SK-MEL-5 (cell line): ENCODE results near the gene PAPSS1. TPM values are rescaled to one million over a fixed set of nuclear protein-coding genes. Genes with fewer than 3 reads are reported as not detected.
"Not testable (repeated sequence)": the region's sequence is repeated elsewhere in the genome, so short reads cannot be mapped to it uniquely, and the experiment has no call there.

Experiments
- DNase-seq: peaks from one replicate; pipeline ENCODE4 v3.0.0-alpha.2; 2016; ENCODE audit warnings: low read depth, low spot score
- in situ Hi-C: cut with HindIII; loops from 2 replicates; pipeline ENCODE4 v1.10.0; 2016; ENCODE audit warnings: low sequenced_read_pairs, high pct_unique_total_duplicates, low pct_unique_long_range_greater_than_20kb
- total RNA-seq: library from RNA; depleted of rRNA; stranded (reverse); fragments of >200 nt; shearing (Covaris generic); gene quantifications from 2 replicates; pipeline ENCODE4 v1.2.3, GENCODE V29; 2014

Gene PAPSS1
- total RNA-seq, 1 experiment from 2014 or later = 30.2 TPM

DNA sequence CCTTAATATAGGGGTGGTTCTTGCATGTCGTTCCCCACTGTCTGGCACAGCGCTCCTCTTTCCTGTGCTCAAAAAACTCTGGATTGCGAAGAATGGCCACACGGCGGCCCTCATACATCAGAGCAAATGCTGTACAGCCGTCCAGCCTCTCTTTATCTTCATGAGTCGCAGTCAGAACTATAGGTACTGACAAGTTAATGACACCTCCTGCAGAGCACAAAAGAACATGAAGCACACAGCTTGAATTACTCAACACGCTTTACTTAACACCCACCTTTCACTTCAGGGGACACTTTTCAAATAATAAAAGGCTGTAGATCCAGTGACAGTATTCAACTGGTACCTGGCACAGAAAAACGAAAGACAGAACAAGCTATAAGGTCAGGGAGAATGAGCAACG is 65.3 kb downstream of the PAPSS1 start:
- no peak for DNase-seq
- in situ Hi-C loops = no loop called here

DNA sequence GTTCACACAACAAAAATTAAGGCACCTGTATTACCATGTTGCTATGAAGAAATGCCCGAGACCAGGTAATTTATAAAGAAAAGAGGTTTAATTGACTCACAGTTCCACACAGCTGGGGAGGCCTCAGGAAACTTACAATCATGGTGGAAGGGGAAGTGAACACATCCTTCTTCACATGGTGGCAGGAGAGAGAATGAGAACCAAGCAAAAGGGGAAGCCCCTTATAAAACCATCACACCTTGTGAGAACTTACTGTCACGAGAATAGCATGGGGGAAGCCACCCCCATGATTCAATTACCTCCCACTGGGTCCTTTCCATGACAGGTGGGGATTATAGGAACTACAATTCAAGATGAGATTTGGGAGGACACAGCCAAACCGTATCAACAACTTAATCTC is 68.6 kb downstream of the PAPSS1 start:
- DNase-seq, in situ Hi-C loops: not testable (repeated sequence)

DNA sequence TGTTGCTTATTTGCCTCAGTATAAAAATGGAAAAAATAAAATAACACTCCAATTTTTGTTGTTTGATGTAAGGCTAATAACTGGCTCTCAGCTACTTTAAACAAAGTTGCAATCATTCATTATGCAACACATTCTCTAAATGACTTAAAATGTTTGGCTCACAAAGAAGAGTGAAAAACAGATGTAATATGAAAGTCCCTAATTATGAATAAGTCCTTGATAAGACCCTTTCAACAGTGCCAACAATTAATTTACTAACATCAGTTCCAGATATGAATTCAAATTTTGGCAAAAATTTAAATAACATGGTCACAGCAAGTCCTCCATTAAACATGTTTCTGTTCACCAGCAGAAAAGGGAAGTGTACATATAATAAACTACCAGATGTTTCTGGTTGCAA is 69.8 kb downstream of the PAPSS1 start:
- in situ Hi-C loops = no loop called here
- no peak for DNase-seq

DNA sequence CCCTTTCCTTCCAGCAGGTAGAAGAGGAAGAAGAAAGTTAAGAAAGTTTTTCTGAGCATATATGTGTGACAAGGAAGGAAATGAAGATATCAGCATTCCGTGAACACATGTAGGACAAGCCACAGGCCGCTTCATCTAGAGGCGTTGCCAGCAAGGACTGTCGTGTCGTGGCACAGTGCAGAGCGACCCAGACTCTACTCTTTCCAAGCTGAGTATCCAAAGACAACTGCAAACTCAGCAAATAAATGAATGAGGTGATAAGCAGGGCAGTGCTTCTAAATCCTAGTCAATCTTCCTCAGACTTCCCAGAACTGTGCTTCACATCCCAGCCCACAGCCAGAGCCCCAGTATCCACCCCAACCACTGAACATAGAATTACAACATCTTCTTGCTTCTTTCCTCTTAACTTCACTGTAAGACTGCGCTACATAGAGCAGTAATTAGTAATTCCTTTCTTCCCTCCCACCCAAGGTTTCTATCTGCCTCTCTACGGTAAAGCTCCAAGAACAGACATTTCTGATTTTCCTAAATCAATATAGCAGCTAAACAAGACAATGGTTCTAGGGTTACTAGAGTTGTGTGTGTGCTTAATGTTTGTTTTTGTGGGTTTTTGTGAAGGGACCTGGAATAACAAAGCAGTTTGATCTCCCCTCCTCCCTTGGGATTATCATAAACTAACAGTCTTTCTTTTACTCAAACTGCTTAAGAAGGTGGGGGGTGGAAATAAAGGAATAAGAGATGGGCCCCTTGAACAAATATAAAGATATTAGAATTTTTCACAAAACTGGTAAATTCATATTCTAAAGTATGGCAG is 71.6 kb downstream of the PAPSS1 start:
- in situ Hi-C loops = no loop called here
- no peak for DNase-seq

DNA sequence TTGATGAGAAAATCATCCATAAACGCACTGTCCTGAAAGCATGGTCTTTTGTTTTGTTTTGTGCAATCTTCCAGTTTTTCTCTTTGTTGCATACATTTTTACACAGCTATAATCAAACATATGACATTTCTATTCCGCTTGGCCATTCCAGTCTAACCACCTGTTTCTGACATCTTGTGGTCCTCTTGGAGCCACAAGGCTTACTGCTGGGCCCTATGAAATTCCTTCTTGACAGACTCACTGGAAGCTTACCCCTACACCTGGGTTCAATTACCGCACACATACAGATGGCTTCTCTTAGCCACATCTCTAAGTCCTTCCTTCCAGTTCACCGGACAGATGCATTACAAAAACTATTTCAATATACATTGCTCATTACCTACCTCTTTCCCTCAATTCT is 72.4 kb downstream of the PAPSS1 start:
- DNase-seq = no peak
- in situ Hi-C loops = no loop called here

DNA sequence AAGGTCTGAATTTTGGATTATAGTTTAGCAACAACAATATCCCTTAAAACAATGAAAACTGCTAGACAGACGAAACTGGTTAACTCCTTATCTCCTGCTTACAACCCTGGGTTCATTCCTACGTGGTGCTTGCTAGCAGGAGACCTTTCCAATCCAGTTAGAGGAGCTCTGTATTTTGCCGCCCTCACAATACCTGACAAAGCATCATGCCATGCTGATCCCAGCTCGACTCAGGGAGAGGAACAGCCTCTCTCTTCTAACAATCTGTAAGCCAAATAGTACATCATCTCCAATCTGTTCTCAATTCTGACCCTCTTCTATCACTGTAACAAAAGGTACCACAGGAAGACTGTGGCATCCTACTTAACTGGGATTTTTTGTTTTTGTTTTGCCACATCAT is 74.4 kb downstream of the PAPSS1 start:
- in situ Hi-C loops = no loop called here
- DNase-seq = no peak

DNA sequence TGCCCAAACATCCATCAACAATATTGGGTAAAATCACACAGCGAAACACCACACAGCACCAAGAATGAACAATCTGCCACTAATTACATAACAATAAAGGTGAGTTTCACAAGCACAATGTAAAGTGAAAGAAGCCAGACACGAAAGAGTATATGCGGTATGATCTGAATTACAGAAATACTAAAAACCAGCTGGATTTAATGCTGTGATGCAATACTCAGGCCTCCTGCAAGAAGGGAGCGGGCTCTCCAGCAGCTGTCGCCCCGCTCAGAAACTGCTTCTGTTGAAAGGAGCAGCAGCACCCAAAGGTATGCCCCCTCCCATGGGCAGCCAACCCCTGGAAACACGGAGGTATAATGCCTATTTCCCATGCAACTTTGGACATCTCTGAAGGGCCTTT is 77.0 kb downstream of the PAPSS1 start:
- no peak for DNase-seq
- in situ Hi-C loops = no loop called here

DNA sequence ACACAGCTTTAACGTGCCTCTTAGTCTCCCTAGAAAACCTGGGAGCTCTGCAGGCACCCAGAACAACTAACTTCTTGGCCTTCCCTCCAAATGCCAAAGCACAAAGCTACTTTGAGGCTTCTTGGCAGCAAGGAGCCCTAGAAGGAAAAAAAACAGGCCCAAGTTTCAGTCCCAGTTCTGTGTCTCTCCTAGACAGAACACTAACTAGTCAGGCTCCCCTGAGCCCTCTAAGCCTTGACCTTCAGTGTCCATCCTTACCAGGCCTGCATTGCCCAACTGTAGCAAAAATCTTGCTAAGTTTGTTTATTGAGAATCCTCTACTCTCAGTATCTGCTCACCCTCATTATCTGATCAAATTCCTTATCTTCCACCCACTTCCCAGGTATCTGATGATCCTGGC is 79.2 kb downstream of the PAPSS1 start:
- DNase-seq = no peak
- in situ Hi-C loops = no loop called here

DNA sequence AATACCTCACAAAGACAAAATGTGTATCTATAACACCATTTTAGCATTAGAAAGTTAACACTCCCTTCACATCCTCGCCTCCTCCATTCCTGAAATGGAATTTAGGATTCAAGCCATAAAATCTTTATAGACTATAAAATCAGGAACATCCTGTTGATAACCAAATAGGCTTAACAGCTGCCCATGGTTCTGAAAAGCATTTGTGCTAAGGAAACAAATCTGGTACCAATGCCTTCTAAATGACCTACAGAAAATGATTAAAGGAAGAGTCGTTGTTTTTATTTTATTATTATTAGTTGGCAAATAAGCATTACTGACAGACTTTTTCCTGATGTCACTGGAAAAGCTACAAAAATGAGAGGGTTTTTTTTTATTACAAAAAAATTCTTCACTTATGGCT is 79.8 kb downstream of the PAPSS1 start:
- in situ Hi-C loops = no loop called here
- DNase-seq = no peak

DNA sequence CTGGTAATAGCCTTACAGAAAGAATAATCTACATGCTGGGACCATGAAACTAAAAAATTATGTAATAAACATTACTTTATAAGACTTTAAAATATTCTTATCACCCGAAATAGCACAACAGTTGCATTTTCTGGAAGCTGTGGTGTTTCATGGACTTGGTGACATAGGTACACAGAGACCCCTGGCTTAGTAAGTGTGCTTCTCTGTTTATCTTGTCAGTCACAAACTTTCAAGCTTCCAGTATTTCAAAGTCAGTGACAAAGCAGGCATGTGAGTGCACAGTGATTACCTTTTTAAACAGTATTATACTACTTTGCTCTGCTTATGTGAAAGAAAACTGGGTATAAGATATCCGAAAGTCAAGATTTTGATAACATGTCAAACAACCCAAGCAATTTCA is 84.3 kb downstream of the PAPSS1 start:
- in situ Hi-C loops = no loop called here
- DNase-seq = no peak

DNA sequence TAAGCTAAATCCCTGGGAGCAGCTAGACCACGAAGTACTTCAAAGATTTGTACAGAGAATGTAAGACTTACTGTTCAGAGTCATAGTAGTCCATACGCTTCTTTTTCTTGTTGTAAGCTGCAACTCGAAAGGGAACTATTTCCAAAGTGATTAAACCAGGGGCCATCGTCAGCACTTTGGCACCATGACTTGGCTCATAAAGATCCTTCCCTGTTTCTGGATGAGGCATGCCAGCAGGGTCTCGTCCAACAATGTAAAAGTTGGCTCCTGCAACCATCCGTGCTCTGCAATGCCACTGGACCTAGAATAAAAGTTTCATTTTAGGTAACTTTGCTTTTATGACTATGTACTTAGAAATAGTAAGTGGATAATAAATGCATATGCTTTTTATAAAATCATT is 88.5 kb downstream of the PAPSS1 start:
- in situ Hi-C loops = no loop called here
- DNase-seq = no peak

DNA sequence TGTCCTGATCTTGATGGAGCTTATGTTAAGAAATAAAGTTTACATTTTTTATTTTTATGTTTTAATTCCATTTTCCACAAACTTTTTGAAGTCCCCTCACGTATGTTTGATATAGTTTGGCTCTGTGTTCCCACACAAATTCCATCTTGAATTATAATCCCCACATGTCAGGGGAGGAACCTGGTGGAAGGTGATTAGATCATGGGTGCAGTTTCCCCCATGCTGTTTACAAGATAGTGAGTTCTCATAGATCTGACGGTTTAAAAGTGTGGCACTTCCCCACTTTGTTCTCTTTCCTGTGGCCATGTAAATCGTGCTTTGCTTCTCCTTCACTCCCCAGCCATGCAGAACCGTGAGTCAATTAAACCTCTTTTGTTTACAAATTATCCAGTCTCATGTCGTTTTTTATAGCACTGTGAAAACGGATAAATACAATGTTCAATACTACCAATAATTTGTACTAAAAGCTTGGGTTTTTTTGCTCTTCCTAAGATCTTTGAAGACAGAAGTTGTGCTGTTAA is 89.8 kb downstream of the PAPSS1 start:
- in situ Hi-C loops = no loop called here
- no peak for DNase-seq

DNA sequence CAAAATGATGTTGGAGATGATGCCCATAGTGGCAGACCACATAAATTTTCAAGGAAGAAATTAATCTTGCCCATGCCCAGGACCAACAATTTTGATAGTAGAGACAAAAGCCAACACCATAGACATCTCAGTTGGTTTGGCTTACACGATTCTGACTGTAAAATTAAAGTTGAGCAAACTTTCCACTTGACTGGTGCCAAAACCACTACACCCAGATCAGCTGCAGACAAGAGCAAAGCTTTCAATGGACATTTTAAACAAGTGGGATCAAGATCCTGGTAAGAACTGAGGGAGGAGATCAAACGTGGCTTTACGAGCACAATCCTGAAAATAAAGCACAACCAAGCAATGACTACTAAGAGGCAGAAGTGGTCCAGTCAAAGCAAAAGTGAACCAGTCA is 90.7 kb downstream of the PAPSS1 start:
- in situ Hi-C loops = no loop called here
- DNase-seq = no peak

DNA sequence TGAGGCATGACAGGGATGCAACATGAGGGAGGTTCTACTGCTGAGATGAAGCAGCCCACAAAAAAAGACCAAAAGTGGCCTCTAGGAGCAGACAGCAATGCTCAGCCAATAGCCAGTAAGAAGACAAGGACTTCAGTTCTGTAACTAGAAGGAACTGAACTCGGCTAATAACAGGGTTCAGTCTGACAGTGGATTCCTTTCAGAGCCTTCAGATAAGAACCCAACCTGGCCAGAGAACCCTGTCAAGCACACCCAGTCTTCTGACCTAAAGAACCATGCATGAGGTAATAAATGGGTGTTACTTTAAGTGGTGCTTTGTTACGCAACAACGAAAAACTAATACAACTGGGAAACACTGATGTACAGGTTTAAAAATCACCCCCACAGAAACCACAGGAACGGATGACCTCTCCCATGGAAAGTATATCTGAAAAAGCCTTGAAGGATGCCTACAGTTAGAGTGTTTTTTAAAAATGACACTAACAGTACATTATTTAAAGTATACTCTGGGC is 94.6 kb downstream of the PAPSS1 start:
- no peak for DNase-seq
- in situ Hi-C loops = no loop called here

DNA sequence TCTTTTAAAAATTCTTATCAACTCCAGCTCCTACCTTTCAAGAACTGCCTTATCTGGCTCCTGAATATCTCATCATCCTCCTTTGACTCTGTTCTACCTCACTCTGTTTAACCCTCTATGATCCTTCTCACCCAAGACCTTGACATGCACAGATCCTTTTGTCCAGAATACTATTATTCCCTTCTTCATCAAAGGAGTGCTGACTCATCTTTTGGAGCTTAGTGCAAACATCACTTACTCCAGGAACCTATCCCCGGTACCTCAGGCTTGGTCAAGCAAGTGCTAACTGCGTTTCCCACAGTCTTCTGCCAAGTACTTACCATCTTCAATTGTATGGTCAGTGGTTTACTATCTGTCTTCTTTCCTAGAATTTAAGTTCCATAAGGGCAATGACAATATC is 96.0 kb downstream of the PAPSS1 start:
- in situ Hi-C loops = no loop called here
- DNase-seq = no peak

DNA sequence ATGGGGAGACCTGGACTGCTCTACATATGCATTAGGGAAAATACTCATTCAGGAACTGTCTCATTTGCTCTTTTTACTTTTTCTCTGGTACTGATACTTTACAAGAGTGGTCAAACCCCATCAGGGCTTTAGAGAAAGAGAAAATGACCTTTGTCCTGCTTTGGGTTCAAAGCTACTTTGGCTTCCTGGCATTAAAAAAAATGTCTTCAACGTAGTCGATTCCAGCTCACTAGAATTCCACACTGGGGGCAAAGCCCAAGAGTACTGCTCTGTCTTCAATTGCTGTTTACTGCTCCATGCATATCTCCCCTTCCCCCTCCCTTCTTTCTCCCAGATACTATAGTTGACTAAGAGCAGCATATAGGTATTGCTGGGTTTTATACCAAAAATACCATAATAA is 98.0 kb downstream of the PAPSS1 start:
- DNase-seq = no peak
- in situ Hi-C loops = no loop called here

DNA sequence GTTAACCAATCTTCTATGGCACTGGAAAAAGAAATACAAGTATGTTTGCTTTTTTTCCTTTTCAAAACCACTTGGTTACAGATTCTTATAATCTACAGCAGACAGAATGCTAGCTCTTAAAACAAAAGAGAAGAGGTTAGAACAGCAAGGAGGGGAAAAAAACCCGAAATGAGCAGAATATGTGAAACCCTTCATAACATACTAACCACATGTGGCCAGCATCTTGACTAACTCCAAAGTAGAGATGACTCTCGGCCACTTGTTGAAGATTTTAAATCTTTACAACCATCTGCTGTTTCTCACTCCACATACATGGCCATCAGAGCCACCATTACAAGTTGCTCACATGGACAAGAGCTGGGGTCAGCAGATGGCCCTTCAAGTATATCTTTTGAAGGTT is 100.3 kb downstream of the PAPSS1 start:
- no peak for DNase-seq

DNA sequence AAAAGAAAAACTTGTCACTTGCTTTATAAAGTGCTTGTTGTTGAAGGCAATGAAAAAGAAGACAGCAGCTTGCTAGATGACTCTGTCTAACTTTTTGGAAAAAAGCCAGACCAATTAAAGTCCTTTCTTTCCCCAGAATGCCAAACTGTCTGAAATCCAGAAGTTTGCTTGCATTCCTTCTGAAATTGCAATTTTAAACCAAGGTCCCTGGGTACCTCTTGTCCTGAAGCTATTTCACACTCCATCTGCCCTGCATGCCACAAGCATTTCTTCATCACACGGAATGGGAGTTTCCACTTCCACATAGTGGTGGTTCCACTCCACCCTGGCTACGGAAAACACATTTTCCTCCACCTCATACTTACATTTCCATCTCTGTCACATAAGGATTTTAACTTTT is 101.0 kb downstream of the PAPSS1 start:
- no peak for DNase-seq
- in situ Hi-C loops = no loop called here

More for the DNA sequence above, 100.3 kb downstream of the PAPSS1 start:
- in situ Hi-C loops = no loop called here

DNA sequence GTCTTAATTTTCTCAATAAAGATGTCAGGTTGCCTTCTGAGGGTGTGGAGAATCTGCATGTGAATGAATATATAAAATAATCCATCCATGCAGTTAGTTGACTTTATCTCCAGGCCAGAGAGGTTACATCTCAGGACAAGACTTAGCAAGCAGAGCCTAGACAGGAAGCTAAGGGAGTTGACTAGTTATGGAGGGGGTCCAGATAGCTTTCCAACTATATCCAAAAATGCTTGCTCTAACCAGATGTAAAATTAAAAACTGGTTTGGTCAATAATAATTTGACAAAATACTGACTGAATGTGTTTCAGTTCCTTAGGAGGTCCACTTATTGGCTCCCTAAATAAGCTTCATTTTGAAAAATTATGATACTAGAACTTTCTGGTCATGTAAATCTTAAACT is 101.4 kb downstream of the PAPSS1 start:
- no peak for DNase-seq
- in situ Hi-C loops = no loop called here
